Neural progenitor cell (in vitro differentiated cells): Measurements from ENCODE around the gene KRTAP9-6. TPM values are rescaled to one million over a fixed set of nuclear protein-coding genes. Genes with fewer than 3 reads are reported as not detected.
A peak's percentile ranks its signal among the peaks of the same experiment; 100 is the strongest.

Experiments used
- DNase-seq: peaks from one replicate; pipeline ENCODE4 v3.0.0-alpha.2; 2016; ENCODE audit warnings: low spot score
- H2AFZ ChIP-seq: fragments of 200-600 bp; sonication (generic); replicated peaks from 2 replicates; pipeline ENCODE4 v1.6.1; 2016; ENCODE audit warnings: antibody characterized with exemption
- H3F3A ChIP-seq: fragments of 200-600 bp; sonication (generic); 2 replicates; pipeline ENCODE4 v1.6.1; 2016; ENCODE audit warnings: antibody characterized with exemption, low read depth
- H3K27ac ChIP-seq: fragments of 200-600 bp; sonication (generic); 2 replicates; pipeline ENCODE4 v1.5.1; 2016; ENCODE audit warnings: mild to moderate bottlenecking
- H3K27me3 ChIP-seq: fragments of 200-600 bp; sonication (generic); 2 replicates; pipeline ENCODE4 v1.6.1; 2016; ENCODE audit warnings: mild to moderate bottlenecking, moderate library complexity
- H3K36me3 ChIP-seq: fragments of 200-600 bp; sonication (generic); 2 replicates; pipeline ENCODE4 v1.5.1; 2016
- H3K4me1 ChIP-seq: fragments of 200-600 bp; sonication (generic); 2 replicates; pipeline ENCODE4 v1.6.1; 2016; ENCODE audit warnings: mixed run types
- H3K4me2 ChIP-seq: fragments of 200-600 bp; sonication (generic); 2 replicates; pipeline ENCODE4 v1.6.1; 2016
- H3K4me3 ChIP-seq: fragments of 200-600 bp; sonication (generic); 2 replicates; pipeline ENCODE4 v1.5.1; 2016
- H3K79me2 ChIP-seq: fragments of 200-600 bp; sonication (generic); 2 replicates; pipeline ENCODE4 v1.6.1; 2016; ENCODE audit warnings: low read depth
- H3K9ac ChIP-seq: fragments of 200-600 bp; sonication (generic); 2 replicates; pipeline ENCODE4 v1.6.1; 2016
- H3K9me3 ChIP-seq: fragments of 200-600 bp; sonication (generic); 2 replicates; pipeline ENCODE4 v1.5.1; 2016; ENCODE audit warnings: low read depth
- H4K20me1 ChIP-seq: fragments of 200-600 bp; sonication (generic); 2 replicates; pipeline ENCODE4 v1.6.1; 2016; ENCODE audit warnings: low read depth
- H3K27ac Mint-ChIP-seq: 3 replicates; pipeline ENCODE4 v1.8.0; 2021; ENCODE audit warnings: mixed read lengths
- H3K27me3 Mint-ChIP-seq: 2 replicates; pipeline ENCODE4 v1.8.0; 2022; ENCODE audit warnings: low read depth, mild to moderate bottlenecking, inconsistent platforms, moderate library complexity, mixed read lengths; ENCODE audit not compliant: insufficient read depth
- H3K36me3 Mint-ChIP-seq: 3 replicates; pipeline ENCODE4 v1.8.0; 2021; ENCODE audit warnings: mixed read lengths
- H3K4me1 Mint-ChIP-seq: 3 replicates; pipeline ENCODE4 v1.8.0; 2021; ENCODE audit warnings: mixed read lengths
- H3K4me3 Mint-ChIP-seq: 3 replicates; pipeline ENCODE4 v1.8.0; 2021; ENCODE audit warnings: mild to moderate bottlenecking, moderate library complexity, mixed read lengths
- H3K9me3 Mint-ChIP-seq: 3 replicates; pipeline ENCODE4 v1.8.0; 2020; ENCODE audit warnings: mixed read lengths
- CTCF ChIP-seq: fragments of 200-600 bp; sonication (generic); IDR thresholded peaks from 2 replicates; pipeline ENCODE4 v1.5.1; 2017; ENCODE audit warnings: antibody characterized with exemption, mild to moderate bottlenecking
- EZH2 ChIP-seq: fragments of 200-600 bp; sonication (generic); IDR thresholded peaks from 2 replicates; pipeline ENCODE4 v1.6.1; 2017; ENCODE audit warnings: antibody characterized with exemption, mild to moderate bottlenecking, moderate library complexity
- EZH2phosphoT487 ChIP-seq: fragments of 200-600 bp; sonication (generic); IDR thresholded peaks from 2 replicates; pipeline ENCODE4 v1.6.1; 2017; ENCODE audit warnings: antibody characterized with exemption
- total RNA-seq: library from RNA; depleted of rRNA; stranded (reverse); fragments of >200 nt; gene quantifications from 2 replicates; pipeline ENCODE4 v1.2.3, GENCODE V29; 2015; ENCODE audit warnings: low replicate concordance

KRTAP9-6 gene
- total RNA-seq, 1 donor from 2014 or later = not detected

- H3K4me1 ChIP-seq = peaks cover 3% of the 10 kb centered on the region
- H3K36me3 ChIP-seq = no peaks in the 10 kb centered on the region
- no peak overlapping the region for H3K4me2 ChIP-seq
- H2AFZ ChIP-seq = no peak overlapping the region
- H3K4me3 Mint-ChIP-seq = no peak overlapping the region
- H3K27me3 Mint-ChIP-seq = peaks cover 4% of the 10 kb centered on the region
- TF ChIP-seq EZH2phosphoT487 (no peak), CTCF (no peak)
- H3K27me3 ChIP-seq = no peaks in the 10 kb centered on the region
- H3K4me1 Mint-ChIP-seq = no peaks in the 10 kb centered on the region
- H4K20me1 ChIP-seq = no peaks in the 10 kb centered on the region
- no peaks in the 10 kb centered on the region for H3K9me3 Mint-ChIP-seq
- H3K27ac Mint-ChIP-seq = no peak overlapping the region
- no peaks in the 10 kb centered on the region for H3F3A ChIP-seq
- no peak overlapping the region for H3K9ac ChIP-seq
- no peaks in the 10 kb centered on the region for H3K36me3 Mint-ChIP-seq
- H3K9me3 ChIP-seq = no peaks in the 10 kb centered on the region
- H3K79me2 ChIP-seq = no peaks in the 10 kb centered on the region
- no peak overlapping the region for H3K4me3 ChIP-seq
- H3K27ac ChIP-seq = no peak overlapping the region
- DNase-seq = no peak
Observed at GRCh38 chr17:41302981-41303380, 37.8 kb downstream of the KRTAP9-6 start.

- H2AFZ ChIP-seq = peak overlapping the region; percentile 17
- no peak for DNase-seq
- H3K4me3 Mint-ChIP-seq = no peak overlapping the region
- H3K27me3 ChIP-seq = no peaks in the 10 kb centered on the region
- no peaks in the 10 kb centered on the region for H3K9me3 Mint-ChIP-seq
- H3K36me3 Mint-ChIP-seq = no peaks in the 10 kb centered on the region
- no peaks in the 10 kb centered on the region for H3K4me1 Mint-ChIP-seq
- H3K79me2 ChIP-seq = no peaks in the 10 kb centered on the region
- no peaks in the 10 kb centered on the region for H3K36me3 ChIP-seq
- H3K27me3 Mint-ChIP-seq = peaks cover 4% of the 10 kb centered on the region
- H3K9me3 ChIP-seq = no peaks in the 10 kb centered on the region
- H3F3A ChIP-seq = no peaks in the 10 kb centered on the region
- H3K4me1 ChIP-seq = peaks cover 3% of the 10 kb centered on the region
- no peak overlapping the region for H3K9ac ChIP-seq
- no peak overlapping the region for H3K27ac ChIP-seq
- no peak overlapping the region for H3K4me3 ChIP-seq
- TF ChIP-seq EZH2 (no peak), CTCF (no peak), EZH2phosphoT487 (no peak)
- no peak overlapping the region for H3K27ac Mint-ChIP-seq
- no peak overlapping the region for H3K4me2 ChIP-seq
- H4K20me1 ChIP-seq = no peaks in the 10 kb centered on the region
Observed at GRCh38 chr17:41304091-41304490, 38.9 kb downstream of the KRTAP9-6 start.

- Histone ChIP-seq H3K27ac (no peak overlapping the region), H3K9me3 (no peaks in the 10 kb centered on the region), H3K9ac (no peak overlapping the region), H4K20me1 (no peaks in the 10 kb centered on the region), H3K4me1 (peaks cover 3% of the 10 kb centered on the region), H2AFZ (peak overlapping the region; percentile 5), H3K4me2 (no peak overlapping the region), H3F3A (no peaks in the 10 kb centered on the region), H3K4me3 (no peak overlapping the region), H3K36me3 (no peaks in the 10 kb centered on the region), H3K79me2 (no peaks in the 10 kb centered on the region), H3K27me3 (no peaks in the 10 kb centered on the region)
- peak; percentile 17 for DNase-seq
- Mint-ChIP-seq H3K36me3 (no peaks in the 10 kb centered on the region), H3K4me3 (no peak overlapping the region), H3K4me1 (no peaks in the 10 kb centered on the region), H3K27me3 (peaks cover 2% of the 10 kb centered on the region), H3K9me3 (no peaks in the 10 kb centered on the region), H3K27ac (no peak overlapping the region)
- TF ChIP-seq EZH2 (no peak), CTCF (no peak), EZH2phosphoT487 (no peak)
Observed at GRCh38 chr17:41307647-41308046, 42.5 kb downstream of the KRTAP9-6 start.
